Urinary bladder (tissue), 4 donors: ENCODE results near the gene PITX2. TPM values are rescaled to one million over a fixed set of nuclear protein-coding genes. Genes with fewer than 3 reads are reported as not detected.
A peak's percentile ranks its signal among the peaks of the same experiment; 100 is the strongest.

Source experiments
- DNase-seq: peaks from one replicate; pipeline ENCODE4 v3.0.0-alpha.2; 2015; ENCODE audit errors: extremely low spot score
- H3K27ac ChIP-seq: one replicate; pipeline ENCODE4 v1.5.1; 2013; ENCODE audit warnings: low read depth, mild to moderate bottlenecking, moderate library complexity
- H3K36me3 ChIP-seq: one replicate; pipeline ENCODE4 v1.6.1; 2013; ENCODE audit warnings: mild to moderate bottlenecking, moderate library complexity; ENCODE audit not compliant: insufficient read depth
- H3K4me1 ChIP-seq: one replicate; pipeline ENCODE4 v1.6.1; 2013; ENCODE audit warnings: mild to moderate bottlenecking, moderate library complexity; ENCODE audit not compliant: insufficient read depth
- H3K4me3 ChIP-seq: one replicate; pipeline ENCODE4 v1.5.1; 2013; ENCODE audit warnings: low read depth, low read length
- WGBS: extraction: QIAGEN DNeasy Blood & Tissue Kit; methylation state at CpG from one replicate; pipeline ENCODE4 v1.1.7; 2013; 5-methylcytosine and 5-hydroxymethylcytosine counted together
- polyA plus RNA-seq: library from polyadenylated mRNA; stranded (reverse); fragments of 200-250 nt; gene quantifications from one replicate; pipeline ENCODE4 v1.2.3, GENCODE V29; 2013
- total RNA-seq: library from RNA; depleted of rRNA; stranded (reverse); fragments of >200 nt; gene quantifications from one replicate; pipeline ENCODE4 v1.2.3, GENCODE V29; 2014
- donor health status: healthy with polysubstance abuse.
- donor health status: healthy.

PITX2 gene
- total and polyA plus RNA-seq, 2 donors: 30.4 to 76.0 TPM

DNA sequence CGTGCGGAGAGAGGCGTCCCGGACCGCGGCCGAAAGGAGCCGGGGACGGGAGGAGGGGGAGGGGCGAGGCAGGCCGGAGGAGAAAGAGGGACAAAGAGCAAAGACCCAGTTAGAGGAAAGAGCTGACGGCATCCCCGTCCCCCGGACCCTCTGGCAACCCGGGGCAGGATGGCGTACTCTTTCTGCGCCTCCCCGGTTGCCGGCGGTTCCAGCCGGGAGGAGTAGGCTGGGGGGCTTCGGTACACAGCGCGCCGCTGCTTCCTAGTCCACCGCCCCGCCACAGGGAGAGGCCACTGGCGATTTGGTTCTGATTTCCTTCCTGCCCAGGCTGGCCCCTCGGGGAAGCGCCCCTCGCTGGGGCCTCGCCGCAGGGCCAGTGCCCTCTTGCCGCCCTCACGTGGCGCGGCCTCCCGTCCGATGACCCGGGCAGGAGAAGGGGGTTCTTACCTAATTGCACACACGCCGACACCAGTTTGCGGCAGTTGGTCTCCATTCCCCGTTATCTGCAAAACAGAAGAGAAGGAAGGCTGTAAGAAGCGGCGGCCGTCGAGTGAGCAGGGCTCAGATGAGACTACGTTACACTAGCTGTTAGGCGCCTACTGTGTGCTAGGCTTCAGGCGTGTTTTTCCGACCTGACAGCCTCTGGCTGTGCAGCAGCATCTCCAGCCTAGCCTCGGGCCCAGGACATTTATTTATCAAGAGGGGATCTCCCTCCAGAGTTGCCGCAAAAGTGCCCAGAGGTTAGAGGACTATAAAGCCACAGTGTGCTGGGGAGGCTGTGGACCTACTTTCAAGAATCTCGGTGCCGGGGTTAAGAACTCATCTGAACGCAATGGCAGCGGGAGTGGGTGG is 9.9 kb upstream of the PITX2 start:
- Histone ChIP-seq H3K27ac (no peak overlapping the region), H3K36me3 (no peaks in the 10 kb centered on the region), H3K4me3 (peak overlapping the region; percentile 8), H3K4me1 (no peaks in the 10 kb centered on the region)
- WGBS: 26% methylated on average over 58 of the region's 58 CpGs
- DNase-seq: no peak

DNA sequence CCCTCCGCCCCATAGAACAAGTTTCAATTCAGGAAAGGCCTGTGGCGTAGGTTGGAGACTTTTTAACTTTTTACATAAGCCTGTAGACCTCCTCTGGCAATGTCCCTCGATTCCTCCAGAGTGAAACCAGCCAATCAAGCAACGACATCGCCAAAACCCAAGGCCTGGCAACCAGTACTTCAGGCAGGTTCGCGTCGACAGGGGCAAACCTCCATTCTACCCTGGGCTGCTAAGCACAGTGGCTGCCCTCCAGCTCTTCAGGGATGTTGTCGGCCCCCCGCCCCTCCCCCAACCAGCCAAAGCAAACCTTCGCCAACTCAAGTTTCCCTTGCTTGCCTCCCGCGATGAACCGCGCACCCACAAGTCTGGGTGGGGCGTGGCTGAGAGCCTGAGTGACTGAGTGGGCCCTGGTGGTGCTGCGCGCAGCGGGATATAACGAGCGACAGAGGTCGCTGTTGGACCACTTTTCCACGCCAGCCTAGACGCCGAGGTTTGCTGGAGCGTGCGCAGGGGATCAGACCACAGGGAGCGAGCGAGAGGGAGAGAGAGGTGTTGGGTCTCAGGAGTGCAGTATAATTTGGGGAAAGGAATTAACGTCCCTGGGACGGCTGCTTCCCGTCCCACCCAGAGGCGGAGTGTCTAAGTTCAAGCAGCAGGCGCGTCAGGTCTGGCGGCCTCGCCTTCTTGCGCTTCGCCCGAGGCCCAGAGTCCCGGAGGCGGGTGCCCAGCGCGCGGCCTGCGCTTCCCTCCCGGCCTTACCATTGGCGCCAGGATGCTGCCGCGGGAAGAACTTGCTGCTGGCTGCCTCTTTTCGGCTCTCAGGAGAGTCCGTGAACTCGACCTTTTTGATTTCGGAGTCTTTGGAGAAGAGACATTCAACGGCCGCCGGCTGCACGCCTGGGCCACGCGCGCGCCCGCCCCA is 9.0 kb upstream of the PITX2 start:
- Histone ChIP-seq H3K36me3 (no peaks in the 10 kb centered on the region), H3K4me3 (peak overlapping the region; percentile 8), H3K27ac (no peak overlapping the region), H3K4me1 (no peaks in the 10 kb centered on the region)
- 7% methylated on average over 63 of the region's 63 CpGs for WGBS
- DNase-seq: no peak

DNA sequence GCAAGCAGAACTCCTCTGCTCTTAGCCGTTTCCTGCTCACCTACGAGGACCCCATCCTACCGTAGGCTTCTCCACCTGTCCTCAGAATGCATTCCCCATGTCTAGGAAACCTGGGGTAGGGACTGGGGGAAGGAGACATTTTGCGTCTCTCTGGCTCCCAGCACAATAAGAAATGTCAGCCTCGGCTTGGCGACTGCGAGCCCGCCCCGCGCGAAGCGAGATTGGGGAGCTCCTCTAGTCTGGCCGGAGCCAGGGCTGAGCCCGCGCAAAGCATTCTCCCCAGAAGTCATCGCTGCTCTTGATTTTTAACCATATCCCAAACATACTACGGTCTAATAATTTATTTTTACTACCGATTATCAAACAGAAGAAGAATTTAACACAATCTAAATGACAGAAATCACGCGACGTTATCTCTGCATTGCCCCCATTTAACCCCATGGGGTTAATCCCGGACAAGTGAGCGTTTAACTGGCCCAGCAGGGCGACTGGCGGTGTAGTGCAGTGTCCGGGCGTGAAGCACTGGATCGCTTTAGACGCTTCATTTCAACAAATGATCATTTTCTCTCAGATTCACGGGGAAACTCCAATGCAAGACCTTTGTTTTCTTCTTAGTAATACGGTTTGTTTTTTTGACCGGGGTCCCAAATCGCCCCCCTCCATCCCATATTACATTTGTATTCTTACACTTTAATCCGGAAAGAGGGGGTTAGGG is 8.0 kb upstream of the PITX2 start:
- no peak for DNase-seq
- WGBS: 45% methylated on average over 34 of the region's 34 CpGs
- Histone ChIP-seq H3K36me3 (no peaks in the 10 kb centered on the region), H3K4me3 (no peak overlapping the region), H3K4me1 (no peaks in the 10 kb centered on the region), H3K27ac (no peak overlapping the region)

DNA sequence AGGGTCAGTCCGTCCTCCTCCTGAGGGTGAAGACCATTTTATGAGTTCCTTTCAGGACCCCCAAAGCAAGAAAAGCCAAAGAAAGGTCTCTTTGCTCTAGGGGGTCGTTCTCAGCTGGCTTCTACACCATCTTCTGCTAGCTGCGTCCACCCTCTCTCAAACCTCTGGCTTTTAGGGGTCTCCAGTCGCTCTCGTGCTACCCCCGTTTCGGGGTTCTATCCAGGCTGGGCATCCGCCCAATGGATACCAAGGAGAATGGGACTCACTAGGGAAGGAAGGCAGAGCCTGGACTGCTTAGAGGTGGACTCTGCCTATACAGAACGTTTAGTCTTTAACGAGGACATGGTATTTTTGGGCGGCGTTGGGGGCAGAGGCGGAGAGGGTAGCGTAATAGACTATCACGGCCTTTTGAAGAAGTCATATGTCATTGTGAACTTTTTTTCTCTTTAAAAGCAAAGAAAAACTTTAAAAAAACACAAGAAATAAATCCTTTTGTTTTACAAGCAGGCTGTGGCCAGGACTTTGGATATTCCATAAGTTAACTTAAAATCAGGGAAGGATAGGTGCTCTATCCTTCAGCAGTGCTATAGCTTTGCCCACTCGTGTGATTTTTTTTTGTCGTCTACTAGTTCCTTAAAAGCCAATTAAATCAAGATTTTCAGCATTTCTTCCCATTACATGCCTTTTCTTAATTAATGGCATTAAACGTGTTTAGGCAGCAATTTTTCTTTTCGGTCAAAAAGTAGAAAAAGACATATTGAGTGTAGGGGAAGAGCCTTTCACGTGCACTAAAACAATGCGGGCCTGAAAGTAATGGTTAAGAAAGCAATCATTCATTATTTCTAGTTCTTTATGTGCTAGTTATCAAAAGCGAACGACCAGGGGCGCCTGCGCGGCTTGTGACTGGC is 7.2 kb upstream of the PITX2 start:
- H3K36me3 ChIP-seq: no peaks in the 10 kb centered on the region
- 55% methylated on average over 26 of the region's 26 CpGs for WGBS
- no peak for DNase-seq
- H3K4me1 ChIP-seq: no peaks in the 10 kb centered on the region
- no peak overlapping the region for H3K4me3 ChIP-seq
- no peak overlapping the region for H3K27ac ChIP-seq

DNA sequence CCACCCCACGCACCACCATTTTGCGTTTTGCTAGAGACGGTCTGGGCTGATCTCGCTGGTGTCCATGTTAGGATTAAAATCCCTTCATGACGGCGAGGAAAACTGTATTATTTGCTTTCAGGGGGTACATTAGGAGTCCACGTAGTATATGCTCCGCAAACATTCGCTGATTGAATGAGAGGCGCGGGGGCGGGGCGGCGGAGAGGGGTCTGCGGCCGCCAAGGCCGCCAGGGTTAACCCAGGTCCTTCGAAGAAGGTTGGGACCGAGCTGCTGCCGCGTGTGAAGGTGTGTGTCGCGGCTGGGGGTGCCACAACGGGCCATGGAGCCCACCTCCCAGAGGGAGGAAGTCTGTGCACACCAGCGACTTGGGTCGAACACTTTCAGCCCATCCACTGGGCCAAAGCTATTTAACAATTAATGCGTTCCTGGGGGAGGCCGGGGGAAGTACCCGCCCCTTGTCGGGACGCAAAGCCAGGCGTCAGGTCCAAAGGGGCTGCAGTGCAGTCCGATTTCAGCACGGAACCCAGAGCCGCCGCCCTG is 6.4 kb upstream of the PITX2 start:
- WGBS: 43% methylated on average over 36 of the region's 36 CpGs
- no peaks in the 10 kb centered on the region for H3K36me3 ChIP-seq
- no peak overlapping the region for H3K27ac ChIP-seq
- DNase-seq: no peak
- H3K4me3 ChIP-seq: no peak overlapping the region
- no peaks in the 10 kb centered on the region for H3K4me1 ChIP-seq

DNA sequence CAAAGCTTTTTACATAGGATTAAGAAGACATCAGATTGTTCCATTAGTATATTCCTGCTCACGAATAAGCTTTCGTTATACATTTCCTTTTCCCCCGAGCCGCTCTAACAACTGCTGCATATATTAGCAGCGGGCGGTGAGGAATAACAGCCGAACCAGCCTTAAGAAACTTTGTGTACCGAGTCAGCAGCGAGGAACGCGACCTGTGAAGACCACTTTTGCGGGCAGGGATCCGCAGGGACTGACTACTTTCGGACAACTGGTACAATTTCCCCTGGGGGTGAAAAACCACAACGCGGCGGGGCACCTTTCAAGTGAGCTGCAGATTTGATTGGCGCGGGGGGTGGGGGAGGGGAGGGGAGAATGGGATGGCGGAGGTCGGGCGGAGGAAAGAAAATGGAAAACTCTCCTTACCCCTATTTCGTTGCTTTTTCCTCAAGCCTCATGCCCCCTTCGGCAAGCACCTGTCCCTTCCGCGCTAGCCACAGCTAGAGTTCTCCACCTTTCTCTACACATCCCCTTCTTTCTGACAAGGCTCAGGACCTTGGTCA is 5.9 kb upstream of the PITX2 start:
- H3K36me3 ChIP-seq: no peaks in the 10 kb centered on the region
- H3K4me1 ChIP-seq: no peaks in the 10 kb centered on the region
- DNase-seq: no peak
- no peak overlapping the region for H3K4me3 ChIP-seq
- 53% methylated on average over 26 of the region's 26 CpGs for WGBS
- no peak overlapping the region for H3K27ac ChIP-seq

DNA sequence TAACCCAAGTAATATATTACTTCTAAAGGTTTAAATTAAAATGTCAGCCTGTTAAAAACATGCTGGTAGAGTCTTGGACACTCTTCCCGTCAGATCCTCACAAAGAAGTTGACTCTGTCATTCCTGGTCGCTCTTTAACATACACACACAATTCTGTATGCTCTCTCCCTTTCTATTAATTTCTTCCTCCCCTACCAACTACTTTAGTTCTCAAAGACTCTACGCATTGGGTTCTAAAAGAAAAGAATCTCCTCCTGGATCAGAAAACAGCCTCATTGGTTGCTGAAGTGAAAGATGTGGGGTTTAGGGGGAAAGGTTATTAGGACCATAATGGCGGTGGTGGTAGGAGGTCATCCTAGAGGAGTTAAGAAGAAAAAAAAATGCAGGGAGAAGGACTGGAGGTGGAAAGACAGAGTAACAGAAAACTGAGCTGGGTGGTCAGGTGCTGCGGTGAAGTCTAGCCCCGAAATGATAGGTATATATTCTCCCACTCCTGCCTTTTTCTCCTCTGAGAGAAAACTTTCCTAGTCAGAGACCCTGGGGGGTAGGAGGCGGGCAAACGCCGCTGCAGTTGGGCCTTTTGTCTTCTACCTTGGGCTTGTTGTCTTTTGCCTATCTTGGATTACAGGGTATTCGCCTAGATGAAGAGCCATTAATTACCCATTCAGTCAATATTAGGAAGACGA is 5.2 kb upstream of the PITX2 start:
- no peak for DNase-seq
- 55% methylated on average over 11 of the region's 11 CpGs for WGBS
- Histone ChIP-seq H3K27ac (no peak overlapping the region), H3K4me3 (no peak overlapping the region), H3K4me1 (no peaks in the 10 kb centered on the region), H3K36me3 (no peaks in the 10 kb centered on the region)

DNA sequence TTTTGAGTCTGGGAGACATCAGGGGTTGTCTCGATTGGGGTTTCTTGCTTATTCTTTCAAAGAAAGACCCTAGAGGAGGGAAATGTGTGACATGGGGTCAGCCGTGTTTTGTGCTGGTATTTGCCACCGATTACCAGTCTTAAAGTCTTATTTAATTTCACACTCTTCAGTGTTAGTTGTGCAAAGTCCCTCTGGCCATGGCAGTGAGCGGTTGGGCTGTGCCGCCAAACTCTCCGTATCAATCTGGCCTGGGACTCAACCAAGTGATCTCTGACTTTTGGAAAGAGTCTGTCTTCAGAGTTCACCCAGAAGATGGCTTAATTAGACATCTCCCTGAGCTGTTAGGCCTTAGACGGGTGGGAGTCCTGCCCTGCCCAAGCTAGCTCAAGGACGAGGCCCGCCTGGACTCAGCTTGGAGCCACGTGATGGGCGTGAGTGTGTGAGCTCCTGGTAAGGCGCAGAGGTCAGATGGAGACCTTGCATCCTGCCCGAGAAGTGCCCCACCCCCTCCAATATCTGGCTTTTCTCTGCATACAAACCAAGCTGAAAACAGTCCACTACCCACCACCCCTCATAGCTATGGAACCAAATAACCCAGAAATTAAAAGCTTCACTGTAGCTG is 3.8 kb upstream of the PITX2 start:
- DNase-seq: no peak
- Histone ChIP-seq H3K4me3 (no peak overlapping the region), H3K36me3 (no peaks in the 10 kb centered on the region), H3K27ac (no peak overlapping the region), H3K4me1 (no peaks in the 10 kb centered on the region)
- WGBS: 63% methylated on average over 13 of the region's 13 CpGs

DNA sequence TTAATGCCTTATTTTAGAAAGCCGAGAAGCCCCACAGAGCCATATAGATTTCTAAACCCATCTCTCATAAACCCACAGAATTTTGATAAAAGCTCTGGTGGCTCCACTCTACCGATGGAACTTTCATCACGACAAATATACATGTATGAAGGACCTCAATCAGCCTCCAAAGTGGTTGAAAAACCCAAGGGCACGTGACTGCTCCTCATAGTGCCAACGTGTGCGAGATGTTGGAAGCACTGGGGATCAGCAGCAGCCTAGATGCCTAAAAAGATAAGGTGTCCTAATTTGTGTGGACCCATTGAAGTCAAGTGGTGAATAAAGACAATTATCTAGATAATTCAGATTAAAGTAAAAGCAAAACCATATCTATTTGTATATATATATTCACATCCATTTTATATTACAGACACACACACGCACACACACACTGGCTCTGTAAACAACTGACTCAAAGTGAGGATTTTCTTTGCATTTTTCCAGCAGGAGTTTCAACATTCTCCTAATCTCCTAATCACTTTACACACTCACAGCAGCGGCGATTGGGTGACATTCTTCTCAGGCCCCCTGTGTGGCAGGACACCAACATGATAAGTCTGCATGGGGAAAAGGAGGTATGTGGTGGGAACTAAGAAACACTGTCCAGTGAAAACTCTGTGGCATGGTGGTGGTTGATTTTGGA is 2.8 kb upstream of the PITX2 start:
- Histone ChIP-seq H3K4me1 (no peaks in the 10 kb centered on the region), H3K4me3 (no peak overlapping the region), H3K36me3 (no peaks in the 10 kb centered on the region), H3K27ac (no peak overlapping the region)
- DNase-seq: no peak
- WGBS: 37% methylated on average over 9 of the region's 9 CpGs

DNA sequence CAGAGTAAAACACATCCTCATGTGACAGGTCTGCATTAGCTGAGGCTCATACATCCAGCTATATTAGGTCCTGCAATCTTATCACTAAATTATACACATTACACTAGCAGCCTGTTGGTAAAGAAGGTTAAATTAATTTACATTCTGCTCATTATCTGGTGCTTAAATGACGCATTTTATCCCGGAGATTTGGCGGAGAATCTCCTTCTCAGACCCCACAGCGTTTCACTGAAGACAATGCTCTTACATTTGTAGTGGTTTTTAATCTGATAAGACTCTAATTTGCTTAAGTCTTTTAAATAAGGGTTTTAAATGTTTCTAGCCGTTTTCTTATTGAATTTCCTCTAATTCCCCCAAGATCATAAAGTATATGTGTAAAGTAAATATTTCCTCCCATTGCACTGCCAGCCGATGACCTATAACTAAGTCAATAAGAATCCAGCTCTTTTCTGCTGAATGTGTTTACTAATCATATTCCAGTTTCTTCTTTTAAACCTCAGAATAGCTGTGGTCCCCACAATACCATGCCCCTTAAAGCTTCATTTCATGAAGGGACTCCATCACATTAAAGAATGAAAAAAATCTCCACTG is 2.1 kb upstream of the PITX2 start:
- Histone ChIP-seq H3K4me3 (no peak overlapping the region), H3K4me1 (no peaks in the 10 kb centered on the region), H3K36me3 (no peaks in the 10 kb centered on the region), H3K27ac (no peak overlapping the region)
- WGBS: 43% methylated on average over 6 of the region's 6 CpGs
- DNase-seq: no peak

DNA sequence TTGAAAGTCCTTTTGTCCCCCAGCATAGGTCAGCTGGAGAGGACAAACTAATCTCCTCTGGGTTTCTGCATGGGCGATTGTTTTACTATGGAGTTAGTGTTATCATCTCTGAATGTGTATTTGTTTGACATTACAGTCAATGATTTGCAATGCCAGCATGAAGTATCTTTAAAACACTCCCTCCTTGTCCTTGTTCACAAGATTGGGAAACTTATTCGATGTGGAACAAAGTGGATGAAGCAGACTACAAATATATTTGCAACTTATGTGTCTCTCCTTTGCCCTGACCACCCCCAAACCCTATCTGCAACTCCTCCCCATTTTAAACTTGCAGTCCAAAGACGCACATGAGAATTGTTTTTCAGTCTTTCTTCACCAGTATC is 1.5 kb upstream of the PITX2 start:
- Histone ChIP-seq H3K27ac (no peak overlapping the region), H3K4me3 (no peak overlapping the region), H3K4me1 (no peaks in the 10 kb centered on the region), H3K36me3 (no peaks in the 10 kb centered on the region)
- DNase-seq: no peak
- WGBS: 26% methylated on average over 3 of the region's 3 CpGs
